Endometrium (tissue), 2 donors: ENCODE measurements around the gene CCDC178.
"Not testable (repeated sequence)": the region's sequence is repeated elsewhere in the genome, so short reads cannot be mapped to it uniquely, and the experiment has no call there.

ENCODE experiments used
- FAIRE-seq: peaks from 2 replicates; lab custom pipeline; 2012; peaks lifted over from hg19 to GRCh38; lab: Jason Lieb, UNC
- donor health status: control.
- donor health status: control.

Gene CCDC178

GRCh38 chr18:33210575-33211189 lies 229.8 kb downstream of the CCDC178 start:
- FAIRE-seq: no peak

- FAIRE-seq: no peak
Measured at GRCh38 chr18:33205777-33206176, 234.7 kb downstream of the CCDC178 start.

GRCh38 chr18:33201509-33201926 lies 239.0 kb downstream of the CCDC178 start:
- no peak for FAIRE-seq

- FAIRE-seq: no peak
Measured at GRCh38 chr18:33195795-33196194, 244.7 kb downstream of the CCDC178 start.

GRCh38 chr18:33194793-33195192 lies 245.7 kb downstream of the CCDC178 start:
- FAIRE-seq: no peak

GRCh38 chr18:33184958-33185357 lies 255.6 kb downstream of the CCDC178 start:
- FAIRE-seq: no peak

- FAIRE-seq: no peak
Measured at GRCh38 chr18:33184175-33184574, 256.3 kb downstream of the CCDC178 start.

- FAIRE-seq: no peak
Measured at GRCh38 chr18:33183136-33183535, 257.4 kb downstream of the CCDC178 start.

- no peak for FAIRE-seq
Measured at GRCh38 chr18:33181016-33181415, 259.5 kb downstream of the CCDC178 start.

- no peak for FAIRE-seq
Measured at GRCh38 chr18:33169218-33169617, 271.3 kb downstream of the CCDC178 start.

GRCh38 chr18:33164121-33164520 lies 276.4 kb downstream of the CCDC178 start:
- not testable (repeated sequence) for FAIRE-seq

GRCh38 chr18:33161131-33161530 lies 279.4 kb downstream of the CCDC178 start:
- FAIRE-seq: no peak

GRCh38 chr18:33159151-33159550 lies 281.4 kb downstream of the CCDC178 start:
- FAIRE-seq: no peak

- no peak for FAIRE-seq
Measured at GRCh38 chr18:33157893-33158292, 282.6 kb downstream of the CCDC178 start.

GRCh38 chr18:33156906-33157470 lies 283.5 kb downstream of the CCDC178 start:
- FAIRE-seq: no peak

- no peak for FAIRE-seq
Measured at GRCh38 chr18:33154049-33154448, 286.5 kb downstream of the CCDC178 start.

- no peak for FAIRE-seq
Measured at GRCh38 chr18:33152376-33152775, 288.1 kb downstream of the CCDC178 start.

GRCh38 chr18:33147811-33148210 lies 292.7 kb downstream of the CCDC178 start:
- not testable (repeated sequence) for FAIRE-seq

GRCh38 chr18:33146014-33146413 lies 294.5 kb downstream of the CCDC178 start:
- no peak for FAIRE-seq

- FAIRE-seq: no peak
Measured at GRCh38 chr18:33135951-33136660, 304.4 kb downstream of the CCDC178 start.

- no peak for FAIRE-seq
Measured at GRCh38 chr18:33132657-33133056, 307.9 kb downstream of the CCDC178 start.

GRCh38 chr18:33128581-33128980 lies 311.9 kb downstream of the CCDC178 start:
- FAIRE-seq: no peak

GRCh38 chr18:33123862-33124518 lies 316.5 kb downstream of the CCDC178 start:
- FAIRE-seq: no peak
